GM23338 (cell line): Measurements from ENCODE around the gene MEST. TPM values are rescaled to one million over a fixed set of nuclear protein-coding genes. Genes with fewer than 3 reads are reported as not detected.

ENCODE experiments used
- ATAC-seq: fragments of 200-7000 bp; cut with Tn5 transposase; 3 replicates; pipeline ENCODE4 v1.9.1; 2020
- DNase-seq: peaks from one replicate; pipeline ENCODE4 v3.0.0-alpha.2; 2015; ENCODE audit warnings: low spot score
- H2AFZ ChIP-seq: fragments of 200-600 bp; sonication (generic); 2 replicates; pipeline ENCODE4 v1.8.0; 2016; ENCODE audit warnings: antibody characterized with exemption, mild to moderate bottlenecking, moderate library complexity
- H3F3A ChIP-seq: fragments of 200-600 bp; sonication (generic); replicated peaks from 2 replicates; pipeline ENCODE4 v1.8.0; 2017; ENCODE audit warnings: antibody characterized with exemption, mixed run types, low read depth
- H3K27ac ChIP-seq: fragments of 200-600 bp; sonication (generic); 2 replicates; pipeline ENCODE4 v1.6.1; 2016; ENCODE audit warnings: low read depth
- H3K27me3 ChIP-seq: fragments of 200-600 bp; sonication (generic); 2 replicates; pipeline ENCODE4 v1.8.0; 2016; ENCODE audit warnings: mild to moderate bottlenecking, mixed run types, moderate library complexity; ENCODE audit not compliant: insufficient read depth
- H3K36me3 ChIP-seq: fragments of 200-600 bp; sonication (generic); 2 replicates; pipeline ENCODE4 v1.8.0; 2016; ENCODE audit warnings: mild to moderate bottlenecking; ENCODE audit not compliant: insufficient read depth
- H3K4me1 ChIP-seq: fragments of 200-600 bp; sonication (generic); 2 replicates; pipeline ENCODE4 v1.8.0; 2016; ENCODE audit warnings: mild to moderate bottlenecking, moderate library complexity; ENCODE audit not compliant: insufficient read depth
- H3K4me2 ChIP-seq: fragments of 200-600 bp; sonication (generic); 2 replicates; pipeline ENCODE4 v1.7.1; 2017; ENCODE audit warnings: mixed run types
- H3K4me3 ChIP-seq: fragments of 200-600 bp; sonication (generic); 2 replicates; pipeline ENCODE4 v1.6.1; 2016; ENCODE audit warnings: mixed run types
- H3K79me2 ChIP-seq: fragments of 200-600 bp; sonication (generic); replicated peaks from 2 replicates; pipeline ENCODE4 v1.8.0; 2017; ENCODE audit warnings: mild to moderate bottlenecking; ENCODE audit not compliant: insufficient read depth
- H3K9me2 ChIP-seq: fragments of 200-600 bp; sonication (generic); 2 replicates; pipeline ENCODE4 v1.8.0; 2017; ENCODE audit not compliant: insufficient read depth
- H4K20me1 ChIP-seq: fragments of 200-600 bp; sonication (generic); replicated peaks from 2 replicates; pipeline ENCODE4 v1.8.0; 2017; ENCODE audit warnings: mild to moderate bottlenecking; ENCODE audit not compliant: insufficient read depth
- H3K27ac Mint-ChIP-seq: 2 replicates; pipeline ENCODE4 v1.8.0; 2020; ENCODE audit warnings: inconsistent platforms, mild to moderate bottlenecking, moderate library complexity, mixed read lengths
- H3K27me3 Mint-ChIP-seq: 3 replicates; pipeline ENCODE4 v1.8.0; 2022; ENCODE audit warnings: low read depth, mild to moderate bottlenecking, moderate library complexity, mixed read lengths, inconsistent platforms; ENCODE audit not compliant: insufficient read depth, poor library complexity
- H3K36me3 Mint-ChIP-seq: 3 replicates; pipeline ENCODE4 v1.8.0; 2021; ENCODE audit warnings: low read depth, mild to moderate bottlenecking, inconsistent platforms, moderate library complexity, mixed read lengths
- H3K4me1 Mint-ChIP-seq: 3 replicates; pipeline ENCODE4 v1.8.0; 2020; ENCODE audit warnings: mild to moderate bottlenecking, inconsistent platforms, mixed read lengths
- H3K4me3 Mint-ChIP-seq: 3 replicates; pipeline ENCODE4 v1.8.0; 2021; ENCODE audit warnings: moderate library complexity, mild to moderate bottlenecking, inconsistent platforms, mixed read lengths
- H3K9me3 Mint-ChIP-seq: 3 replicates; pipeline ENCODE4 v1.8.0; 2020; ENCODE audit warnings: moderate library complexity, mild to moderate bottlenecking, inconsistent platforms, mixed read lengths
- CTCF ChIP-seq, 2 experiments: fragments of 200-600 bp in 1 of 2; sonication (generic) in 1 of 2; conservative IDR thresholded peaks; 2 replicates each; pipeline versions ENCODE4 v1.5.1 to v1.6.1; 2016 to 2017; ENCODE audit warnings: antibody characterized with exemption in 2 of 2, low read depth in 2 of 2, mild to moderate bottlenecking in 2 of 2, moderate library complexity in 1 of 2
- ETS1 ChIP-seq: IDR thresholded peaks from 2 replicates; pipeline ENCODE4 v1.6.1; 2016; ENCODE audit warnings: antibody characterized with exemption
- EZH2 ChIP-seq: fragments of 200-600 bp; sonication (generic); IDR thresholded peaks from one replicate; pipeline ENCODE4 v1.8.0; 2017; ENCODE audit warnings: antibody characterized with exemption, mild to moderate bottlenecking, low read depth; ENCODE audit not compliant: unreplicated experiment
- EZH2phosphoT487 ChIP-seq: fragments of 200-600 bp; sonication (generic); IDR thresholded peaks from one replicate; pipeline ENCODE4 v1.8.1; 2018; ENCODE audit warnings: antibody characterized with exemption; ENCODE audit not compliant: unreplicated experiment
- JUNB ChIP-seq: IDR thresholded peaks from one replicate; pipeline ENCODE4 v1.6.1; 2016; ENCODE audit warnings: antibody characterized with exemption; ENCODE audit not compliant: unreplicated experiment
- NANOG ChIP-seq: IDR thresholded peaks from 2 replicates; pipeline ENCODE4 v1.6.1; 2016; ENCODE audit warnings: antibody characterized with exemption, borderline replicate concordance
- POLR2AphosphoS5 ChIP-seq: IDR thresholded peaks from 2 replicates; pipeline ENCODE4 v1.6.1; 2016; ENCODE audit warnings: antibody characterized with exemption, low read depth
- REST ChIP-seq: IDR thresholded peaks from one replicate; pipeline ENCODE4 v1.6.1; 2018; ENCODE audit warnings: antibody characterized with exemption; ENCODE audit not compliant: unreplicated experiment
- STAT1 ChIP-seq: IDR thresholded peaks from one replicate; pipeline ENCODE4 v1.6.1; 2016; ENCODE audit warnings: antibody characterized with exemption; ENCODE audit not compliant: unreplicated experiment
- ZNF114 ChIP-seq: fragments of 250-450 bp; sonication (Bioruptor Pico); IDR thresholded peaks from 2 replicates; pipeline ENCODE4 v1.5.0; 2020; ENCODE audit warnings: mild to moderate bottlenecking, moderate library complexity
- ZNF331 ChIP-seq: fragments of 250-450 bp; sonication (Bioruptor Pico); IDR thresholded peaks from 2 replicates; pipeline ENCODE4 v1.5.0; 2020; ENCODE audit warnings: low read depth, mild to moderate bottlenecking, moderate library complexity
- ZNF462 ChIP-seq: fragments of 250-450 bp; sonication (Bioruptor Pico); IDR thresholded peaks from 2 replicates; pipeline ENCODE4 v1.5.0; 2020; ENCODE audit warnings: mild to moderate bottlenecking, moderate library complexity
- polyA plus RNA-seq: library from polyadenylated mRNA; unstranded; fragments of >200 nt; fragmentation: Nextera tagmentation; extraction: Ambion mirVana; gene quantifications from 2 replicates; pipeline ENCODE4 v1.2.1, GENCODE V29; 2016
- total RNA-seq: library from RNA; depleted of rRNA; stranded (reverse); fragments of >200 nt; shearing (Covaris generic); gene quantifications from 2 replicates; pipeline ENCODE4 v1.2.3, GENCODE V29; 2014

MEST gene
- total and polyA plus RNA-seq, 2 experiments from 2014 or later = 167 to 229 TPM

GRCh38 chr7:130543487-130544010 lies 51.7 kb downstream of the MEST start:
- peaks cover 2% of the 10 kb centered on the region; the same call in 1 of the 3 replicates for H3K4me1 Mint-ChIP-seq
- H3K36me3 ChIP-seq = peaks cover 4% of the 10 kb centered on the region; the same call in 1 of the 2 replicates
- no peak overlapping the region for H3K27ac ChIP-seq
- H4K20me1 ChIP-seq = no peaks in the 10 kb centered on the region
- H2AFZ ChIP-seq = no peak overlapping the region
- peaks cover 6% of the 10 kb centered on the region; the same call in 1 of the 3 replicates for H3K36me3 Mint-ChIP-seq
- H3F3A ChIP-seq = no peaks in the 10 kb centered on the region
- no peaks in the 10 kb centered on the region for H3K79me2 ChIP-seq
- no peaks in the 10 kb centered on the region for H3K9me2 ChIP-seq
- no peak overlapping the region for H3K4me2 ChIP-seq
- no peaks in the 10 kb centered on the region for H3K27me3 ChIP-seq
- H3K27me3 Mint-ChIP-seq = no peaks in the 10 kb centered on the region
- no peaks in the 10 kb centered on the region for H3K4me1 ChIP-seq
- no peak overlapping the region for H3K4me3 Mint-ChIP-seq
- TF ChIP-seq REST (no peak), JUNB (no peak), ZNF331 (CRISPR knock-in tag) (no peak), NANOG (no peak), ETS1 (no peak), EZH2 (no peak), ZNF462 (CRISPR knock-in tag) (no peak), ZNF114 (no peak), CTCF (conservative IDR thresholded peaks at IDR 0.05; ENCODE audit: low read depth in 2 of 2) (no peak), EZH2phosphoT487 (no peak), STAT1 (no peak), POLR2AphosphoS5 (no peak)
- H3K9me3 Mint-ChIP-seq = no peaks in the 10 kb centered on the region
- ATAC-seq (no peak), DNase-seq (no peak)
- H3K27ac Mint-ChIP-seq = no peak overlapping the region
- H3K4me3 ChIP-seq = no peak overlapping the region
